HCT116 (cell line): ENCODE measurements around the gene PPP2R5C. TPM values are rescaled to one million over a fixed set of nuclear protein-coding genes. Genes with fewer than 3 reads are reported as not detected.

ENCODE experiments used
- ATAC-seq: fragments of 200-7000 bp; cut with Tn5 transposase; 2 replicates; pipeline ENCODE4 v1.9.1; 2020; ENCODE audit warnings: mild to moderate bottlenecking, moderate library complexity
- BruUV-seq: library from RNA; stranded (reverse); fragments of 400-500 nt; replicated peaks from 2 replicates; lab custom pipeline; 2021; lab: Mats Ljungman, UMichigan
- CTCF ChIA-PET: fragments of 300-600 bp; sonication (Branson Sonifier 250); formaldehyde crosslinking; loops from one replicate; lab custom pipeline; 2021; ENCODE audit warnings: antibody characterized with exemption; lab: Charles Lee
- POLR2A ChIA-PET: fragments of 300-600, 350-600 bp; sonication (Branson Sonifier 250); formaldehyde crosslinking; loops from one replicate; lab custom pipeline; 2021; ENCODE audit warnings: antibody characterized with exemption; lab: Charles Lee
- RAD21 ChIA-PET, 2 experiments: fragments of 300-600 bp; sonication (Branson Sonifier 250); formaldehyde crosslinking; loops; one replicate each; lab custom pipeline; 2023; ENCODE audit warnings: low total read pairs in 2 of 2; ENCODE audit not compliant: uncharacterized antibody in 2 of 2, unreplicated experiment in 2 of 2, low non-redundant PET in 1 of 2; lab: Charles Lee
- DNase-seq: peaks from one replicate; pipeline ENCODE4 v3.0.0-alpha.2; 2010; ENCODE audit warnings: low read depth, low spot score
- H2AFZ ChIP-seq: fragments of 200-600 bp; shearing (Covaris generic), sonication (generic); 2 replicates; pipeline ENCODE4 v1.6.1; 2017; ENCODE audit warnings: low read depth, mixed run types, mixed read lengths, antibody characterized with exemption, low read length; ENCODE audit not compliant: poor library complexity, severe bottlenecking
- H3K27ac ChIP-seq: 2 replicates; pipeline ENCODE4 v1.5.1; 2012; ENCODE audit warnings: low read depth, low read length
- H3K27me3 ChIP-seq: fragments of 200-600 bp; sonication (generic); 2 replicates; pipeline ENCODE4 v1.6.1; 2016; ENCODE audit warnings: mixed run types, low read length, mixed read lengths; ENCODE audit not compliant: insufficient read depth
- H3K36me3 ChIP-seq, 2 experiments: fragments of 200-500 bp in 1 of 2; fragments of 200-600 bp in 1 of 2; sonication (Bioruptor generic) in 1 of 2; sonication (generic) in 1 of 2; 2 replicates each; pipeline versions ENCODE4 v1.5.1 to v1.6.1; 2014 to 2016; ENCODE audit warnings: low read length in 2 of 2, inconsistent platforms in 1 of 2, mixed read lengths in 1 of 2, mixed run types in 1 of 2; ENCODE audit not compliant: insufficient read depth in 2 of 2, control insufficient read depth in 1 of 2
- H3K4me1 ChIP-seq, 2 experiments: fragments of 200-600 bp in 1 of 2; sonication (generic) in 1 of 2; 2 replicates each; pipeline versions ENCODE4 v1.5.1 to v1.6.1; 2012 to 2017; ENCODE audit warnings: low read length in 2 of 2, inconsistent platforms in 1 of 2, mild to moderate bottlenecking in 1 of 2, mixed read lengths in 1 of 2, mixed run types in 1 of 2, moderate library complexity in 1 of 2; ENCODE audit not compliant: insufficient read depth in 2 of 2, control insufficient read depth in 1 of 2
- H3K4me2 ChIP-seq: fragments of 200-600 bp; sonication (generic); 2 replicates; pipeline ENCODE4 v1.6.1; 2017; ENCODE audit warnings: mixed run types, low read length, mixed read lengths
- H3K4me3 ChIP-seq, 2 experiments: fragments of 200-600 bp in 1 of 2; sonication (generic) in 1 of 2; replicated peaks in 1 of 2; 2 replicates each; pipeline ENCODE4 v1.5.1; 2011 to 2016; ENCODE audit warnings: low read length in 2 of 2, control low read depth in 1 of 2, low read depth in 1 of 2, mild to moderate bottlenecking in 1 of 2, mixed read lengths in 1 of 2, mixed run types in 1 of 2
- H3K79me2 ChIP-seq: fragments of 200-600 bp; sonication (generic); 2 replicates; pipeline ENCODE4 v1.6.1; 2017; ENCODE audit warnings: mild to moderate bottlenecking, mixed run types, low read length, moderate library complexity, mixed read lengths; ENCODE audit not compliant: insufficient read depth
- H3K9ac ChIP-seq: fragments of 200-600 bp; sonication (generic); 2 replicates; pipeline ENCODE4 v1.6.1; 2016; ENCODE audit warnings: low read length, mixed read lengths
- H3K9me2 ChIP-seq: fragments of 200-600 bp; sonication (generic), shearing (Covaris generic); 2 replicates; pipeline ENCODE4 v1.6.1; 2017; ENCODE audit warnings: mixed run types, mild to moderate bottlenecking, moderate library complexity; ENCODE audit not compliant: insufficient read depth
- H3K9me3 ChIP-seq, 2 experiments: fragments of 200-500 bp in 1 of 2; fragments of 200-600 bp in 1 of 2; sonication (Bioruptor generic) in 1 of 2; sonication (generic) in 1 of 2; 2 replicates each; pipeline ENCODE4 v1.6.1; 2014 to 2017; ENCODE audit warnings: low read length in 2 of 2, mixed read lengths in 2 of 2, inconsistent platforms in 1 of 2, low read depth in 1 of 2, mild to moderate bottlenecking in 1 of 2, mixed run types in 1 of 2, moderate library complexity in 1 of 2; ENCODE audit not compliant: control insufficient read depth in 1 of 2, insufficient read depth in 1 of 2
- H4K20me1 ChIP-seq: fragments of 200-600 bp; sonication (generic), shearing (Covaris generic); 2 replicates; pipeline ENCODE4 v1.6.1; 2017; ENCODE audit warnings: mixed run types, mild to moderate bottlenecking, moderate library complexity; ENCODE audit not compliant: insufficient read depth
- CBX3 ChIP-seq: IDR thresholded peaks from 2 replicates; pipeline ENCODE4 v1.6.1; 2012; ENCODE audit warnings: low read depth
- CEBPB ChIP-seq: IDR thresholded peaks from 2 replicates; pipeline ENCODE4 v1.6.1; 2012; ENCODE audit warnings: low read depth
- EGR1 ChIP-seq: IDR thresholded peaks from 2 replicates; pipeline ENCODE4 v1.6.1; 2012; ENCODE audit warnings: low read depth
- ELF1 ChIP-seq: IDR thresholded peaks from 2 replicates; pipeline ENCODE4 v1.6.1; 2012; ENCODE audit warnings: low read depth, borderline replicate concordance
- EZH2phosphoT487 ChIP-seq: fragments of 200-600 bp; IDR thresholded peaks from 2 replicates; pipeline ENCODE4 v1.6.1; 2018; ENCODE audit warnings: antibody characterized with exemption, borderline replicate concordance
- FOSL1 ChIP-seq: IDR thresholded peaks from 2 replicates; pipeline ENCODE4 v1.6.1; 2012; ENCODE audit warnings: low read depth
- JUND ChIP-seq: IDR thresholded peaks from 2 replicates; pipeline ENCODE4 v1.6.1; 2012
- POLR2A ChIP-seq: IDR thresholded peaks from 2 replicates; pipeline ENCODE4 v1.7.0; 2011; ENCODE audit warnings: borderline replicate concordance; ENCODE audit not compliant: insufficient read depth, insufficient read length; ENCODE audit errors: extremely low read depth
- POLR2AphosphoS5 ChIP-seq: IDR thresholded peaks from 2 replicates; pipeline ENCODE4 v1.6.1; 2011; ENCODE audit warnings: mild to moderate bottlenecking, low read depth, low read length, moderate library complexity
- SIN3A ChIP-seq: IDR thresholded peaks from 2 replicates; pipeline ENCODE4 v1.6.1; 2012; ENCODE audit warnings: low read depth
- SP1 ChIP-seq: IDR thresholded peaks from 2 replicates; pipeline ENCODE4 v1.6.1; 2012; ENCODE audit warnings: low read depth
- ZBTB33 ChIP-seq: IDR thresholded peaks from 2 replicates; pipeline ENCODE4 v1.6.1; 2011; ENCODE audit warnings: mild to moderate bottlenecking, low read length, moderate library complexity; ENCODE audit not compliant: insufficient replicate concordance; ENCODE audit errors: extremely low read depth
- ZFX ChIP-seq: fragments of 450-650 bp; IDR thresholded peaks from 2 replicates; pipeline ENCODE4 v1.6.1; 2017
- ZNF274 ChIP-seq: fragments of 200-500 bp; sonication (Bioruptor generic); IDR thresholded peaks from 2 replicates; pipeline ENCODE4 v1.6.1; 2014; ENCODE audit warnings: mild to moderate bottlenecking, low read depth, low read length, inconsistent platforms
- intact Hi-C: fragments of 100-400 bp; cut with micrococcal nuclease; formaldehyde crosslinking; loops from 2 replicates; pipeline ENCODE4 v1.10.0; 2022
- total RNA-seq: library from RNA; stranded (reverse); gene quantifications from one replicate; pipeline ENCODE4 v1.2.1, GENCODE V29; 2021; ENCODE audit not compliant: unreplicated experiment
- TF ChIP-seq, protein P1 (sequence below), 3 experiments: fragments of 200-600 bp in 1 of 3; sonication (generic) in 1 of 3; IDR thresholded peaks in 2 of 3; conservative IDR thresholded peaks in 1 of 3; 2 replicates each; pipeline ENCODE4 v1.5.1; 2012 to 2017; ENCODE audit warnings: low read depth in 2 of 3, low read length in 2 of 3, antibody characterized with exemption in 1 of 3, borderline replicate concordance in 1 of 3, control low read depth in 1 of 3, mild to moderate bottlenecking in 1 of 3, mixed read lengths in 1 of 3, mixed run types in 1 of 3, moderate library complexity in 1 of 3; ENCODE audit not compliant: insufficient read depth in 1 of 3
- TF ChIP-seq, protein P2 (sequence below): IDR thresholded peaks from 2 replicates; pipeline ENCODE4 v1.6.1; 2012; ENCODE audit warnings: low read depth

PPP2R5C gene
- total RNA-seq, 1 experiment from 2014 or later, result 117 TPM

- Histone ChIP-seq H3K9ac (no peak overlapping the region), H3K4me2 (no peak overlapping the region), H3K4me3 (no peak overlapping the region), H3K79me2 (peaks cover 44% of the 10 kb centered on the region), H4K20me1 (no peaks in the 10 kb centered on the region), H2AFZ (no peak overlapping the region), H3K9me3 (no peaks in the 10 kb centered on the region), H3K36me3 (no peaks in the 10 kb centered on the region), H3K27ac (no peak overlapping the region), H3K27me3 (no peaks in the 10 kb centered on the region), H3K9me2 (no peaks in the 10 kb centered on the region), H3K4me1 (no peaks in the 10 kb centered on the region)
- intact Hi-C loops, result no loop called here
- no peak for ATAC-seq
- BruUV-seq, result no TSS peak
- ChIA-PET CTCF (interaction anchor here (1.1 kb wide), 1 partner anchor 97 kb away, joined by 3 read pairs; no protein-coding TSS in a partner anchor), POLR2A (no interaction called here), RAD21 (no interaction called here)
- TF ChIP-seq ZBTB33 (no peak), SIN3A (no peak), ELF1 (no peak), CBX3 (no peak), FOSL1 (no peak), EZH2phosphoT487 (no peak), SP1 (no peak), POLR2A (no peak), CEBPB (no peak), JUND (no peak), ZNF274 (no peak), POLR2AphosphoS5 (no peak), EGR1 (no peak), ZFX (no peak)
- TF ChIP-seq, protein P1, sequence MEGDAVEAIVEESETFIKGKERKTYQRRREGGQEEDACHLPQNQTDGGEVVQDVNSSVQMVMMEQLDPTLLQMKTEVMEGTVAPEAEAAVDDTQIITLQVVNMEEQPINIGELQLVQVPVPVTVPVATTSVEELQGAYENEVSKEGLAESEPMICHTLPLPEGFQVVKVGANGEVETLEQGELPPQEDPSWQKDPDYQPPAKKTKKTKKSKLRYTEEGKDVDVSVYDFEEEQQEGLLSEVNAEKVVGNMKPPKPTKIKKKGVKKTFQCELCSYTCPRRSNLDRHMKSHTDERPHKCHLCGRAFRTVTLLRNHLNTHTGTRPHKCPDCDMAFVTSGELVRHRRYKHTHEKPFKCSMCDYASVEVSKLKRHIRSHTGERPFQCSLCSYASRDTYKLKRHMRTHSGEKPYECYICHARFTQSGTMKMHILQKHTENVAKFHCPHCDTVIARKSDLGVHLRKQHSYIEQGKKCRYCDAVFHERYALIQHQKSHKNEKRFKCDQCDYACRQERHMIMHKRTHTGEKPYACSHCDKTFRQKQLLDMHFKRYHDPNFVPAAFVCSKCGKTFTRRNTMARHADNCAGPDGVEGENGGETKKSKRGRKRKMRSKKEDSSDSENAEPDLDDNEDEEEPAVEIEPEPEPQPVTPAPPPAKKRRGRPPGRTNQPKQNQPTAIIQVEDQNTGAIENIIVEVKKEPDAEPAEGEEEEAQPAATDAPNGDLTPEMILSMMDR (IDR thresholded peaks at IDR 0.05 in 2 of 3, conservative IDR thresholded peaks at IDR 0.05 in 1 of 3; ENCODE audit: borderline replicate concordance in 1 of 3, insufficient read depth in 1 of 3, low read depth in 2 of 3, low read length in 2 of 3), result no peak
- TF ChIP-seq, protein P2, sequence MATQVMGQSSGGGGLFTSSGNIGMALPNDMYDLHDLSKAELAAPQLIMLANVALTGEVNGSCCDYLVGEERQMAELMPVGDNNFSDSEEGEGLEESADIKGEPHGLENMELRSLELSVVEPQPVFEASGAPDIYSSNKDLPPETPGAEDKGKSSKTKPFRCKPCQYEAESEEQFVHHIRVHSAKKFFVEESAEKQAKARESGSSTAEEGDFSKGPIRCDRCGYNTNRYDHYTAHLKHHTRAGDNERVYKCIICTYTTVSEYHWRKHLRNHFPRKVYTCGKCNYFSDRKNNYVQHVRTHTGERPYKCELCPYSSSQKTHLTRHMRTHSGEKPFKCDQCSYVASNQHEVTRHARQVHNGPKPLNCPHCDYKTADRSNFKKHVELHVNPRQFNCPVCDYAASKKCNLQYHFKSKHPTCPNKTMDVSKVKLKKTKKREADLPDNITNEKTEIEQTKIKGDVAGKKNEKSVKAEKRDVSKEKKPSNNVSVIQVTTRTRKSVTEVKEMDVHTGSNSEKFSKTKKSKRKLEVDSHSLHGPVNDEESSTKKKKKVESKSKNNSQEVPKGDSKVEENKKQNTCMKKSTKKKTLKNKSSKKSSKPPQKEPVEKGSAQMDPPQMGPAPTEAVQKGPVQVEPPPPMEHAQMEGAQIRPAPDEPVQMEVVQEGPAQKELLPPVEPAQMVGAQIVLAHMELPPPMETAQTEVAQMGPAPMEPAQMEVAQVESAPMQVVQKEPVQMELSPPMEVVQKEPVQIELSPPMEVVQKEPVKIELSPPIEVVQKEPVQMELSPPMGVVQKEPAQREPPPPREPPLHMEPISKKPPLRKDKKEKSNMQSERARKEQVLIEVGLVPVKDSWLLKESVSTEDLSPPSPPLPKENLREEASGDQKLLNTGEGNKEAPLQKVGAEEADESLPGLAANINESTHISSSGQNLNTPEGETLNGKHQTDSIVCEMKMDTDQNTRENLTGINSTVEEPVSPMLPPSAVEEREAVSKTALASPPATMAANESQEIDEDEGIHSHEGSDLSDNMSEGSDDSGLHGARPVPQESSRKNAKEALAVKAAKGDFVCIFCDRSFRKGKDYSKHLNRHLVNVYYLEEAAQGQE, result no peak
- no peak for DNase-seq
These were observed 106.3 kb downstream of the PPP2R5C start for GRCh38 chr14:101867854-101868253.
